B cell (primary cell): ENCODE measurements around the gene RSPH9. TPM values are rescaled to one million over a fixed set of nuclear protein-coding genes. Genes with fewer than 3 reads are reported as not detected.
A peak's percentile ranks its signal among the peaks of the same experiment; 100 is the strongest.

Source experiments
- ATAC-seq: fragments of 200-7000 bp; cut with Tn5 transposase; one replicate; pipeline ENCODE4 v1.10.0; 2021; ENCODE audit warnings: low read depth, mild to moderate bottlenecking, moderate number of reproducible peaks, moderate library complexity
- CTCF ChIA-PET: fragments of 350-600 bp; sonication (Branson Sonifier 250); formaldehyde crosslinking; loops from one replicate; lab custom pipeline; 2021; ENCODE audit warnings: antibody characterized with exemption, inconsistent platforms; lab: Charles Lee
- POLR2A ChIA-PET: fragments of 350-600 bp; sonication (Branson Sonifier 250); formaldehyde crosslinking; loops from one replicate; lab custom pipeline; 2021; ENCODE audit warnings: antibody characterized with exemption; lab: Charles Lee
- DNase-seq: peaks from one replicate; pipeline ENCODE4 v3.0.0; 2013
- H2AFZ ChIP-seq: 2 replicates; pipeline ENCODE4 v1.6.1; 2012; ENCODE audit warnings: mild to moderate bottlenecking, low read depth, low read length; ENCODE audit not compliant: insufficient read depth, poor library complexity, severe bottlenecking
- H3K27ac ChIP-seq, 2 donors: 1 replicate in 1 of 2; 2 replicates in 1 of 2; pipeline ENCODE4 v1.5.1; 2012 to 2013; ENCODE audit warnings: low read length in 2 of 2, mild to moderate bottlenecking in 2 of 2, moderate library complexity in 1 of 2
- H3K27me3 ChIP-seq, 4 experiments: fragments of 200-600 bp in 1 of 4; sonication (generic) in 1 of 4; replicated peaks in 1 of 4; 1 replicate in 2 of 4; 2 replicates in 2 of 4; pipeline versions ENCODE4 v1.6.1 to v1.7.0; 2013 to 2016; ENCODE audit warnings: low read length in 3 of 4, mild to moderate bottlenecking in 2 of 4, mixed read lengths in 1 of 4, moderate library complexity in 1 of 4; ENCODE audit not compliant: insufficient read depth in 4 of 4, control insufficient read depth in 3 of 4; ENCODE audit errors: control extremely low read depth in 1 of 4
- H3K36me3 ChIP-seq, 2 experiments: replicated peaks in 1 of 2; 1 replicate in 1 of 2; 2 replicates in 1 of 2; pipeline versions ENCODE4 v1.6.1 to v1.7.1; 2013; ENCODE audit warnings: low read length in 1 of 2; ENCODE audit not compliant: insufficient read depth in 2 of 2, control insufficient read depth in 1 of 2; ENCODE audit errors: control extremely low read depth in 1 of 2, extremely low read depth in 1 of 2
- H3K4me1 ChIP-seq, 2 donors: fragments of 200-600 bp in 1 of 2; sonication (generic) in 1 of 2; 1 replicate in 1 of 2; 2 replicates in 1 of 2; pipeline versions ENCODE4 v1.5.1 to v1.6.1; 2013 to 2017; ENCODE audit warnings: low read length in 2 of 2; ENCODE audit not compliant: control insufficient read depth in 2 of 2, insufficient read depth in 2 of 2
- H3K4me2 ChIP-seq: replicated peaks from 2 replicates; pipeline ENCODE3; 2012; ENCODE audit warnings: mild to moderate bottlenecking, low read depth, low read length; ENCODE audit not compliant: poor library complexity, severe bottlenecking
- H3K4me3 ChIP-seq, 5 experiments: fragments of 200-600 bp in 1 of 5; sonication (generic) in 1 of 5; 1 replicate in 3 of 5; 2 replicates in 2 of 5; pipeline versions ENCODE4 v1.5.1 to v1.7.0; 2011 to 2016; ENCODE audit warnings: low read length in 4 of 5, mild to moderate bottlenecking in 4 of 5, low read depth in 2 of 5, control low read depth in 1 of 5, moderate library complexity in 1 of 5; ENCODE audit not compliant: insufficient read depth in 1 of 5; ENCODE audit errors: control extremely low read depth in 1 of 5, extremely low read depth in 1 of 5
- H3K79me2 ChIP-seq: fragments of 200-600 bp; sonication (generic); one replicate; pipeline ENCODE4 v1.6.0; 2016; ENCODE audit warnings: low read length; ENCODE audit not compliant: control insufficient read depth, insufficient read depth
- H3K9ac ChIP-seq: fragments of 200-600 bp; sonication (generic); 2 replicates; pipeline ENCODE4 v1.6.1; 2017; ENCODE audit warnings: mild to moderate bottlenecking, low read length, moderate library complexity
- H3K9me3 ChIP-seq, 3 donors: one replicate each; pipeline versions ENCODE4 v1.6.1 to v1.7.1; 2013; ENCODE audit warnings: low read length in 2 of 3; ENCODE audit not compliant: control insufficient read depth in 2 of 3, insufficient read depth in 1 of 3; ENCODE audit errors: control extremely low read depth in 1 of 3
- H4K20me1 ChIP-seq: 2 replicates; pipeline ENCODE4 v1.6.0; 2012; ENCODE audit warnings: mild to moderate bottlenecking, low read length; ENCODE audit not compliant: insufficient read depth, control insufficient read depth, poor library complexity, severe bottlenecking
- H3K27ac Mint-ChIP-seq: one replicate; pipeline ENCODE4 v1.8.0; 2021; ENCODE audit warnings: mixed read lengths
- H3K27me3 Mint-ChIP-seq: one replicate; pipeline ENCODE4 v1.8.0; 2021; ENCODE audit warnings: mixed read lengths
- H3K4me1 Mint-ChIP-seq: one replicate; pipeline ENCODE4 v1.8.0; 2021; ENCODE audit warnings: mixed read lengths
- H3K4me3 Mint-ChIP-seq: one replicate; pipeline ENCODE4 v1.8.0; 2021; ENCODE audit warnings: mixed read lengths
- H3K9me3 Mint-ChIP-seq: one replicate; pipeline ENCODE4 v1.8.0; 2022; ENCODE audit warnings: mixed read lengths; ENCODE audit not compliant: insufficient read depth
- EZH2 ChIP-seq: IDR thresholded peaks from 2 replicates; pipeline ENCODE4 v1.6.1; 2012; ENCODE audit warnings: borderline replicate concordance, low read depth, mild to moderate bottlenecking, moderate library complexity, low read length; ENCODE audit not compliant: insufficient read depth, poor library complexity, severe bottlenecking
- WGBS: methylation state at CpG from one replicate; pipeline ENCODE4 v1.1.5; 2013; ENCODE audit warnings: missing lambda C conversion rate; ENCODE audit not compliant: insufficient coverage; 5-methylcytosine and 5-hydroxymethylcytosine counted together
- intact Hi-C: fragments of 100-400 bp; cut with micrococcal nuclease; formaldehyde crosslinking; loops from one replicate; pipeline ENCODE4 v1.10.0; 2022
- polyA plus RNA-seq: library from polyadenylated mRNA; depleted of rRNA; stranded (reverse); fragments of >200 nt; gene quantifications from 2 replicates; pipeline ENCODE4 v1.2.3, GENCODE V29; 2012
- total RNA-seq, 2 donors: library from RNA; stranded (reverse); fragments of 120-200 nt in 1 of 2; gene quantifications; 1 replicate in 1 of 2; 2 replicates in 1 of 2; pipeline versions ENCODE4 v1.2.3 to v1.2.4, GENCODE V29; 2013 to 2022
- TF ChIP-seq, protein P1 (sequence below): fragments of 200-600 bp; IDR thresholded peaks from one replicate; pipeline ENCODE4 v1.8.0; 2022; ENCODE audit warnings: antibody characterized with exemption, mild to moderate bottlenecking

Gene RSPH9
- total and polyA plus RNA-seq, 2 donors (not counting 1 experiment from before 2014, with no cell fraction given) = 0.04 TPM; not detected in 1

DNA sequence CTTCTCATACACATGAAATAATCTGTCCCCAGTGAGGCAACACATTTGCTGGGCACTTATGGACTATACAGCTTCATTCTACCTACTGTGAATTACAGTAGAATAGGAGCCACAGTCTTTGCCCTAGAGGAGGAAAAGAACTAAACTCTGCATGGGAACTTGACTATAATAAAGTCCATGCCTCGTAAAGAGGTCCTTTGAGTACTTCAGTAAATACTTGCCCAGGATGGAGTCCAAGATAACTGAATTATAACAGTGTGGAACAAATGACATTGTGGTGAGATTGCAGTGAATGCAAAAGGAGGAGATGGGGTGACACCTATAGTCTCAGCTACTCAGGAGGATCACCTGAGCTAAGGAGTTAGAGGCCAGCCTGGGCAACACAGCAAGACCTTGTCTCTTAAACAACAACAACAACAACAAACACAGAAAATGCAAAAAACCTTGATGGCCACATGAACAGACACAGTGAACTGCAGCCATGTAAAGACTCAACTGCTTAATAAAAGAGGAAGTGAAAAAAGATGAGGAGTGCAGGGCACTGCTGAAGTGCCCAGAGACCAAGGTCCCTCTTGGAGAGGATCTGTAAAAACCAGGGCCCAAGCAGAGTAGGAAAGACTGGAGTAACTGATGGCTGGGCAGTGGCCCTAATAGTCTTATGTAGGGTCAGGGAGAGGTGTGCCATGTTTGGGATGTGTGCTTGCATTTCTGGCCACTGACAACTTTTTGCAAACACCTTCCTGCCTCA is 39.0 kb downstream of the RSPH9 start:
- H3K4me1 Mint-ChIP-seq = peaks cover 55% of the 10 kb centered on the region
- Histone ChIP-seq H3K79me2 (peaks cover 89% of the 10 kb centered on the region), H3K27ac (peak overlapping the region in 1 of 2 donors; percentile 67), H3K27me3 (no peaks in the 10 kb centered on the region), H3K9ac (no peak overlapping the region), H4K20me1 (peaks cover 59% of the 10 kb centered on the region), H3K36me3 (peaks cover 16 to 38% of the 10 kb centered on the region in 2 experiments), H3K4me1 (peaks cover 37 to 42% of the 10 kb centered on the region in 2 donors), H3K4me3 (no peak overlapping the region), H3K4me2 (peak overlapping the region; percentile 31), H3K9me3 (no peaks in the 10 kb centered on the region), H2AFZ (no peak overlapping the region)
- TF ChIP-seq, protein P1, sequence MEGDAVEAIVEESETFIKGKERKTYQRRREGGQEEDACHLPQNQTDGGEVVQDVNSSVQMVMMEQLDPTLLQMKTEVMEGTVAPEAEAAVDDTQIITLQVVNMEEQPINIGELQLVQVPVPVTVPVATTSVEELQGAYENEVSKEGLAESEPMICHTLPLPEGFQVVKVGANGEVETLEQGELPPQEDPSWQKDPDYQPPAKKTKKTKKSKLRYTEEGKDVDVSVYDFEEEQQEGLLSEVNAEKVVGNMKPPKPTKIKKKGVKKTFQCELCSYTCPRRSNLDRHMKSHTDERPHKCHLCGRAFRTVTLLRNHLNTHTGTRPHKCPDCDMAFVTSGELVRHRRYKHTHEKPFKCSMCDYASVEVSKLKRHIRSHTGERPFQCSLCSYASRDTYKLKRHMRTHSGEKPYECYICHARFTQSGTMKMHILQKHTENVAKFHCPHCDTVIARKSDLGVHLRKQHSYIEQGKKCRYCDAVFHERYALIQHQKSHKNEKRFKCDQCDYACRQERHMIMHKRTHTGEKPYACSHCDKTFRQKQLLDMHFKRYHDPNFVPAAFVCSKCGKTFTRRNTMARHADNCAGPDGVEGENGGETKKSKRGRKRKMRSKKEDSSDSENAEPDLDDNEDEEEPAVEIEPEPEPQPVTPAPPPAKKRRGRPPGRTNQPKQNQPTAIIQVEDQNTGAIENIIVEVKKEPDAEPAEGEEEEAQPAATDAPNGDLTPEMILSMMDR = no peak
- TF ChIP-seq EZH2 = no peak
- ATAC-seq = peak; percentile 64
- no peaks in the 10 kb centered on the region for H3K27me3 Mint-ChIP-seq
- no peaks in the 10 kb centered on the region for H3K9me3 Mint-ChIP-seq
- peak overlapping the region; percentile 42 for H3K4me3 Mint-ChIP-seq
- WGBS = 90% methylated on average over 1 of the region's 1 CpG
- intact Hi-C loops = loop anchor here (10.0 kb wide), 1 partner anchor 1469 kb away; the partner anchor contains the start of gene MRPS10
- ChIA-PET POLR2A (no interaction called here), CTCF (interaction anchor here (1.1 kb wide), 1 partner anchor 41 kb away, joined by 4 read pairs; no protein-coding TSS in a partner anchor)
- DNase-seq = peak; percentile 61
- H3K27ac Mint-ChIP-seq = peak overlapping the region; percentile 77

- Histone ChIP-seq H3K79me2 (peaks cover 66% of the 10 kb centered on the region), H3K9ac (peak overlapping the region; percentile 95), H3K4me1 (peaks cover 37 to 42% of the 10 kb centered on the region in 2 donors), H2AFZ (peak overlapping the region; percentile 92), H4K20me1 (peaks cover 28% of the 10 kb centered on the region), H3K27ac (peak overlapping the region; percentile 76 to 90), H3K27me3 (no peaks in the 10 kb centered on the region), H3K4me3 (peak overlapping the region; percentile 80 to 98 (median 96)), H3K4me2 (peak overlapping the region; percentile 92), H3K36me3 (peaks cover 5 to 14% of the 10 kb centered on the region in 2 experiments), H3K9me3 (no peaks in the 10 kb centered on the region)
- no peak for ATAC-seq
- WGBS = 10% methylated on average over 6 of the region's 10 CpGs
- Mint-ChIP-seq H3K27ac (peak overlapping the region; percentile 92), H3K27me3 (no peaks in the 10 kb centered on the region), H3K4me1 (peaks cover 53% of the 10 kb centered on the region), H3K4me3 (peak overlapping the region; percentile 97), H3K9me3 (no peaks in the 10 kb centered on the region)
- DNase-seq = no peak
- ChIA-PET CTCF (interaction anchor here (2.2 to 2.5 kb wide), 2 partner anchors 19 to 82 kb away, joined by 12 to 13 read pairs; no protein-coding TSS in a partner anchor), POLR2A (interaction anchor here (1.6 kb wide), 1 partner anchor 83 kb away, joined by 3 read pairs; the partner anchor contains the start of gene VEGFA)
- TF ChIP-seq, protein P1 = no peak
- TF ChIP-seq EZH2 = no peak
- intact Hi-C loops = loop anchor here (1.0 to 10.0 kb wide), 3 partner anchors 18 to 1472 kb away; partner anchors contain the start of genes GTPBP2 and MRPS10
These were observed 42.2 kb downstream of the RSPH9 start for GRCh38 chr6:43687079-43687436.
